GM18517 (cell line): Measurements from ENCODE around the gene NHS.

Experiments used
- ATAC-seq: cut with Tn5 transposase; IDR thresholded peaks from one replicate; pipeline ENCODE4 v1.9.1; 2021; ENCODE audit warnings: mild to moderate bottlenecking, moderate library complexity; ENCODE audit not compliant: unreplicated experiment

NHS gene

GRCh38 chrX:17656556-17656955, 281.6 kb downstream of the NHS start:
- no peak for ATAC-seq

GRCh38 chrX:17662391-17662790, 287.4 kb downstream of the NHS start:
- no peak for ATAC-seq

GRCh38 chrX:17668929-17669328, 293.9 kb downstream of the NHS start:
- ATAC-seq, result no peak

- ATAC-seq, result no peak
Measured at GRCh38 chrX:17669458-17669857, 294.5 kb downstream of the NHS start.

- ATAC-seq, result no peak
Measured at GRCh38 chrX:17669891-17670290, 294.9 kb downstream of the NHS start.

- ATAC-seq, result no peak
Measured at GRCh38 chrX:17670874-17671273, 295.9 kb downstream of the NHS start.

GRCh38 chrX:17674601-17675000, 299.6 kb downstream of the NHS start:
- ATAC-seq, result no peak

- no peak for ATAC-seq
Measured at GRCh38 chrX:17679261-17679660, 304.3 kb downstream of the NHS start.

GRCh38 chrX:17679820-17680219, 304.8 kb downstream of the NHS start:
- no peak for ATAC-seq

GRCh38 chrX:17680732-17681413, 305.9 kb downstream of the NHS start:
- ATAC-seq, result no peak

- no peak for ATAC-seq
Measured at GRCh38 chrX:17682259-17682658, 307.3 kb downstream of the NHS start.

- no peak for ATAC-seq
Measured at GRCh38 chrX:17685026-17685425, 310.0 kb downstream of the NHS start.

- ATAC-seq, result no peak
Measured at GRCh38 chrX:17687648-17688047, 312.6 kb downstream of the NHS start.

- ATAC-seq, result no peak
Measured at GRCh38 chrX:17689971-17690409, 315.0 kb downstream of the NHS start.

GRCh38 chrX:17692709-17693346, 317.8 kb downstream of the NHS start:
- no peak for ATAC-seq

- no peak for ATAC-seq
Measured at GRCh38 chrX:17697191-17697590, 322.2 kb downstream of the NHS start.

- no peak for ATAC-seq
Measured at GRCh38 chrX:17700976-17701375, 326.0 kb downstream of the NHS start.

GRCh38 chrX:17703201-17703600, 328.2 kb downstream of the NHS start:
- ATAC-seq, result no peak

- ATAC-seq, result no peak
Measured at GRCh38 chrX:17705211-17705610, 330.2 kb downstream of the NHS start.

- no peak for ATAC-seq
Measured at GRCh38 chrX:17706676-17707075, 331.7 kb downstream of the NHS start.

GRCh38 chrX:17707731-17708130, 332.7 kb downstream of the NHS start:
- no peak for ATAC-seq

GRCh38 chrX:17710871-17711301, 335.9 kb downstream of the NHS start:
- ATAC-seq, result no peak

- no peak for ATAC-seq
Measured at GRCh38 chrX:17713288-17713687, 338.3 kb downstream of the NHS start.
